Kidney epithelial cell (primary cell): ENCODE measurements around the gene DENND1A. TPM values are rescaled to one million over a fixed set of nuclear protein-coding genes. Genes with fewer than 3 reads are reported as not detected.

Experiments used
- DNase-seq: peaks from one replicate; pipeline ENCODE4 v3.0.0-alpha.2; 2010; ENCODE audit warnings: low read depth
- H3K27me3 ChIP-seq: 2 replicates; pipeline ENCODE4 v1.6.0; 2011; ENCODE audit warnings: low read length; ENCODE audit not compliant: control insufficient read depth, insufficient read depth
- H3K36me3 ChIP-seq: 2 replicates; pipeline ENCODE4 v1.5.1; 2011; ENCODE audit warnings: low read length; ENCODE audit not compliant: control insufficient read depth, insufficient read depth
- H3K4me3 ChIP-seq: 2 replicates; pipeline ENCODE4 v1.5.1; 2011; ENCODE audit warnings: low read depth, mild to moderate bottlenecking, control low read depth, low read length
- total RNA-seq: library from RNA; depleted of rRNA; stranded (reverse); fragments of >200 nt; gene quantifications from 2 replicates; pipeline ENCODE4 v1.2.3, GENCODE V29; 2015
- TF ChIP-seq, protein P1 (sequence below): IDR thresholded peaks from 2 replicates; pipeline ENCODE4 v1.5.1; 2011; ENCODE audit warnings: mild to moderate bottlenecking, moderate library complexity, low read length, control low read depth, inconsistent platforms; ENCODE audit not compliant: insufficient read depth, poor library complexity, severe bottlenecking

DENND1A gene
- total RNA-seq, 1 donor from 2014 or later = 14.5 TPM

GRCh38 chr9:123609844-123610243, 320.1 kb downstream of the DENND1A start:
- no peak overlapping the region for H3K4me3 ChIP-seq
- H3K27me3 ChIP-seq = no peaks in the 10 kb centered on the region
- no peak for DNase-seq
- H3K36me3 ChIP-seq = no peaks in the 10 kb centered on the region
- TF ChIP-seq, protein P1, sequence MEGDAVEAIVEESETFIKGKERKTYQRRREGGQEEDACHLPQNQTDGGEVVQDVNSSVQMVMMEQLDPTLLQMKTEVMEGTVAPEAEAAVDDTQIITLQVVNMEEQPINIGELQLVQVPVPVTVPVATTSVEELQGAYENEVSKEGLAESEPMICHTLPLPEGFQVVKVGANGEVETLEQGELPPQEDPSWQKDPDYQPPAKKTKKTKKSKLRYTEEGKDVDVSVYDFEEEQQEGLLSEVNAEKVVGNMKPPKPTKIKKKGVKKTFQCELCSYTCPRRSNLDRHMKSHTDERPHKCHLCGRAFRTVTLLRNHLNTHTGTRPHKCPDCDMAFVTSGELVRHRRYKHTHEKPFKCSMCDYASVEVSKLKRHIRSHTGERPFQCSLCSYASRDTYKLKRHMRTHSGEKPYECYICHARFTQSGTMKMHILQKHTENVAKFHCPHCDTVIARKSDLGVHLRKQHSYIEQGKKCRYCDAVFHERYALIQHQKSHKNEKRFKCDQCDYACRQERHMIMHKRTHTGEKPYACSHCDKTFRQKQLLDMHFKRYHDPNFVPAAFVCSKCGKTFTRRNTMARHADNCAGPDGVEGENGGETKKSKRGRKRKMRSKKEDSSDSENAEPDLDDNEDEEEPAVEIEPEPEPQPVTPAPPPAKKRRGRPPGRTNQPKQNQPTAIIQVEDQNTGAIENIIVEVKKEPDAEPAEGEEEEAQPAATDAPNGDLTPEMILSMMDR = no peak

GRCh38 chr9:123608104-123608503, 321.8 kb downstream of the DENND1A start:
- TF ChIP-seq, protein P1 = no peak
- Histone ChIP-seq H3K36me3 (no peaks in the 10 kb centered on the region), H3K27me3 (no peaks in the 10 kb centered on the region), H3K4me3 (no peak overlapping the region)
- no peak for DNase-seq

- TF ChIP-seq, protein P1 = no peak
- Histone ChIP-seq H3K36me3 (no peaks in the 10 kb centered on the region), H3K27me3 (no peaks in the 10 kb centered on the region), H3K4me3 (no peak overlapping the region)
- DNase-seq = no peak
Measured at GRCh38 chr9:123607479-123607878, 322.4 kb downstream of the DENND1A start.

- TF ChIP-seq, protein P1 = no peak
- no peak for DNase-seq
Measured at GRCh38 chr9:123606141-123606540, 323.8 kb downstream of the DENND1A start.

DNA sequence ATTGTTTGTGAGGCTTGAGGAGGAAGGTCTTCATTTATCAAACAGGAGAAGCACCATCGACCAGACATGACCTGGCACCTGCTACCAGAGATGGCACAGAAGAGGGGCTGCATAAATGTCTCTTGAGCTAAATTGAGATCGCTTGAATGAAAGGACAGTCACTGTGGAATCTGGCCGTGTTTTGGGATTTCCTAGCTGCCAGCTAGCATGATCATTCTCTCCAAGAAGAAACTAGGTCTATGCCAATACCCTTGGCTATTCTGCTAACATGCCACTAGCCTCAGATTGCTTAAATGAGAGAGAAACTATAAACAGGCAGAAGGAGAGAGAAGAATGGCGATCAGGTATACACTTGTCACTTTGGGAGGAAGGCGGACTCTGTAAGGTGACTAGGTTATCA, 324.6 kb downstream of the DENND1A start:
- Histone ChIP-seq H3K36me3 (no peaks in the 10 kb centered on the region), H3K4me3 (no peak overlapping the region), H3K27me3 (no peaks in the 10 kb centered on the region)
- DNase-seq = no peak
- TF ChIP-seq, protein P1 = no peak

More at GRCh38 chr9:123606141-123606540, 323.8 kb downstream of the DENND1A start:
- Histone ChIP-seq H3K27me3 (no peaks in the 10 kb centered on the region), H3K4me3 (no peak overlapping the region), H3K36me3 (no peaks in the 10 kb centered on the region)

GRCh38 chr9:123604861-123605260, 325.1 kb downstream of the DENND1A start:
- Histone ChIP-seq H3K27me3 (no peaks in the 10 kb centered on the region), H3K36me3 (no peaks in the 10 kb centered on the region), H3K4me3 (no peak overlapping the region)
- TF ChIP-seq, protein P1 = no peak
- no peak for DNase-seq
